ENCODE results near the gene PTPRB. TPM values are rescaled to one million over a fixed set of nuclear protein-coding genes. Genes with fewer than 3 reads are reported as not detected.

The PTPRB gene
- polyA plus RNA-seq, 3 donors = 19.2 to 22.1 (median 21.1) TPM

DNA sequence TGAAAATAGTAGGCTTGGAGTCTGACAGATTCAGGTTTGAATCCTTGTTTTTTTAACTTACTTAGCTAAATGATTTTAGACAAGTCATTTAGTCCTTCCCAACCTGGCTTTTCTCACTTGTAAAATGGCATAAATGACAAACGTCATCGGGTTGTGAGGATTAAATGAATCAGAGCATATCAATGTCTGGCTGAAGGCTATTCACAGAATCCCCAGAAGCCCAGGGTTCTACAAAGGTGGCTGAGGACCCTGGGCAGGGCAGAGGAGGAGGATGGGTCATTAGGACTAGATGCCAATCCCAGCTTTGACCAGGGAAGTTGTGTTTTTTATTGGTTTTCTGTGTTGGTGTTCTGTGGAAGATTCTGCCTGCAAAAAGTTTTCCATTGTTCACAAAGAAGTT is 7.6 kb upstream of the PTPRB start:
- DNase-seq (ENCODE audit: low read depth in 3 of 3, low spot score in 2 of 3) = no peak

DNA sequence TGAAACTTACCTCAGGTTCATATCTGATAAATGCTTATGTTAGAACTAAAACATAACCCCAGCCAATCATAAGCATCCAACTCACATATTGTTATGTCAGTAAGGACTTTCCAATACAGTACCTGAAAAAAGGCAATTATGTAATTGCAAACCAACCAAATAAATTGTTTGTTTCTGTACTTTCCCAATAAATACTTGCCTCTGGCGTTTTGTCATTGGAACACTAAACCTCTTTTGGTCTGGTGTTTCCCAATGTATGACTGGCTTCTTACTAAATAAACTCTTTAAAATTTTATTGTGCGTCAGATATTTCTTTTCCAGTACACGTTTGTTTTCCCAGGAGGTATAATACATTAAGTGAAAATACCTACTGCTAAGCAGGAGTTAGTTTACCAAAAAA is 6.7 kb upstream of the PTPRB start:
- no peak for DNase-seq (ENCODE audit: low read depth in 3 of 3, low spot score in 2 of 3)

DNA sequence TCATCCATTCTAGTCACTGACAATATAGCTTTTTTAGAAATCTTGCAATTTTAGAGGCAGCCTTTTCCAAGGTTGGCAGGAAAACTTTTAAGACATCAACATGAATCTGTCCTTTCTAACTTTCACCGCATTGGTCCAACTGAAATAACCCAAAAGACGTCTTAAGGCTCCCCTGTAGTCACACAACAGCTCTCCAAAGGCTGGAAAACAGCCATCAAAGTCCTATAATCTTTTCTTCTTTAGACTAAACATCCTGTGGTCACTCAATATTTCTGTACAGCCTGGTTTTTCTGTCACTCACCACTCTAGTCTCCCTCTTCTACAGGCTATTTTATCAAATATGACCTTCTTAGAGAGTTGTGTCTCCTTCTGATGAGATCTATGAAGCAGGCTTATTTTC is 4.5 kb upstream of the PTPRB start:
- DNase-seq (ENCODE audit: low read depth in 3 of 3, low spot score in 2 of 3) = no peak

DNA sequence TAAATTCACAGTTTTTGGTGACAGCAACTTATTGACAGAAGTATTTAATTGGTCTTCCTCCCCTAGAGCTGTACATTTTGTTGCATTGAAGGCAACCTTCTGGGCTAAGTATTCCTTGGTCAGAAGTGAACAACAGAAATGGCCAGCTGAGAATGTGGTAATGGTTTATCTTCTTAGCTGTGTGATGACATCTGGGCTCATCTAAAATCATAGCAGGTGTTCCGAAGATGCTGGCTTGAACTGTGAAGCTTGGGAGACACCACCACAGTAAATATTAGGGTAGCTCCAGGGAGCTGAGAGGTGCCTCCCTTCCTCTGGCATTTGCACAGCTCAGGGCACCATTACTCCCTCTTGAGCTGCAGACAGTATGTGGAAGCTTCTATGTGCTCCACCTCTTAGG is 3.7 kb upstream of the PTPRB start:
- DNase-seq (ENCODE audit: low read depth in 3 of 3, low spot score in 2 of 3) = no peak

DNA sequence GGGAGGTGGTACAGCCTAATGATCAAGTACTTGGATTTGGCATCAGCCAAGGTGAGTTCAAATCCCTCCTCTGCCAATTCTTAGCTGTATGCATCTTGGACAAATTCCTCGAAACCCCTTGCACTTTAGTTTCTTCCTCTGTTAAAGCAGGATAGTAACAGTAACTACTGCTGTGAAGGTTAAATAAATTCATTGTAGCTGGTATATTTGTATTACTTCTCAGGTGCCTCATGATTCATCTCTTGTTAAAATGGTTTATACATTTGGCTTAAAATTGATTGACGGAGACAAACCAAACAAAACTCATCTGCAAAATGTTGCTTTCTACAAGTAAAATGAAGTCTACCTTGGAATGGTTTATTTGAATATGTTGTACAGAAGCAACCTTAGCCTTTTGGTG is 2.3 kb upstream of the PTPRB start:
- no peak for DNase-seq (ENCODE audit: low read depth in 3 of 3, low spot score in 2 of 3)

DNA sequence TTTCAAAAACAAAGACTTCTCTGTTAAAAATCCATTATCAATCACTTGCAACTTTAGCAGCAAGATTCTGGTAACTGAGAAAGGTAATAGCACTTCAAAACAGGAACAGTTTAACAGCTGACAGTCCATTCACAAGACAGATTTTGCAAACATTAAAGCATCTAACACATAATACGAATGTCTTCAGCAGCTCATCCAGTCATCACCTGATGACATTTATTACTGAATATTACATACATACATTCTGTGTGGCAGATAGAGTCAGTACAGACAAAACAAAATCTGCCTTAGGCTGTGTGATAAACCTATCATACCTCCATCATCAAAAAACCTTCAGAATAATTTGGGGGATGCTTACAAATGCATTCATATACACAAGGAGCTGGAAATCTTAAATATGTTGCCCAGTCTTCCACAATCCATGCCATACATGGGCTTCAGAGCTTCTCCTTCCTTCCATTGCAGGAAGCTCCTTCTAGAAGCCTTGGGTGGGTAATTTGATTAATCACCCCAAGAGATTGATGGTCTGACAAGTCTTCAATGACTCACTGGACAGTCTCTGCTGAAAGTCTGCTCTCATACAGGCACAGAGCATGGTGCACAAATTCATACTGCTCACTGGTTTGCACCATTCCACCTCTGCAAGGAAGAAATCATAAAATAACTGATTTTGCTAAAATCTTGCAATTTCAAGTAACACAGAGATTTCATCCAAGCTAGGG is 1.6 kb upstream of the PTPRB start:
- no peak for DNase-seq (ENCODE audit: low read depth in 3 of 3, low spot score in 2 of 3)

DNA sequence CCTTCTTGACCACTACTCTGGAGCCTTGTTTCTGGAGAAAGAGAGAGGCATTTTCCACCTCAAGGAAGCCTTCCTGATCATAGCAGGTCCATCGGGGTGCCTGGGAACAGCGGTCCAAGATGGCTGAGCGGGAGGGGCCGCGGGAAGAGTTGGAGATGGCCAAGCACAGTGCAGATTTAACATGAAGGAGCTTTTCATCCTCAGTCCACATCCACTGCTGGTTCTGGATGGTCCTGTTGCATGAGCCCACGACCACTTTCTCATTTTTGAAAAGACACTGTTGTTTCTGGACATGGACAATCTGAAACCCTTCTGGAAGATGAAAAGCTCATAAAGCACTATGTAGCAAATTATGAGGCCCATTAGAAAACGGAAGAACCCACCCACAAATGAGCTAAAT is 1.5 kb downstream of the PTPRB start:
- no peak for DNase-seq (ENCODE audit: low read depth in 3 of 3, low spot score in 2 of 3)

DNA sequence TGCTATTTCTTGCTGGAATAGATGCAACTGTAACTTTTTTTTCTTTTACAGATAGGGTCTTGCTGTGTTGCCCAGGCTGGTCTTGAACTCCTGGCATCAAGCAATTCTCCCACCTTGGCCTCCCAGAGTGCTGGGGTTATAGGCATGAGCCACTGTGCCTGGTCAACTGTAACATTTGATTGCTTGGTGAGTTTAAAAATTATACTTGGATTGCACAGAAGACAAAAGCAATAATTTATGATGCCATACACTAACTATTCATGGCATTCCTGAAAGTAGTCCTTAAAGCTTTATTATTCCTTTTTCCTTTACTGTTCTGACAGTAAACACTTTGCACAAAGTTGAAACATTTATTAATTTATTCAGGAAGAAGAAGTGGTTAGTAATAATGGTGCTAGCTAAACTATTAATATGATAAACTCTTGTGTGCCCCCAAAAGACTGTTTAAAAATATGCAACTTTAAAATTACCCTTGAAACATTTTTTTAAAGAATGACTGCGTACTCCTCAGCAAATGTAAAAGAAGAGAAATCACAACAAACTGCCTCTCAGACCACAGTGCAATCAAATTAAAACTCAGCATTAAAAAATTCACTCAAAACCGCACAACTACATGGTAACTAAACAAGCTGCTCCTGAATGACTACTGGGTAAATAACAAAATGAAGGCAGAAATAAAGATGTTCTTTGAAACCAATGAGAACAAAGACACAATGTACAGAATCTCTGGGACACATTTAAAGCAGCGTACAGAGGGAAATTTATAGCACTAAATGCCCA is 8.3 kb downstream of the PTPRB start:
- no peak for DNase-seq (ENCODE audit: low read depth in 3 of 3, low spot score in 2 of 3)

DNA sequence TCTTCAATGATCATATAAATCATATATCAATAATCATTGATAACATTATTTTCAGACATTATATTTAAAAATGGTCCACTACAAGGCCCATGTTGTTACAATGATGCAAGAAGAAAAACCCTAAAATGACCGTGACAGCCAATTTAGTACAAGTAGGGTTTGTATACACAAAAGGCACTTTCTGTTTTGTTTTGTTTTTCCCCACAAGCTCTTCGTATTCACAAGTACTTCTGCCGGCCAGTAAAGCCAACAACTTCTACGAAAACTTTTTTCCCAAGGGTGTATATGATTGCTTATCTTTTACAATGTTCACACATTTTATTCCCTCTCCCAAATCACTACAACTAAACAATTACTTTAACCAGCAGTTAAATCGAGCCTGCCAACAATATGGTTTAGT is 9.6 kb downstream of the PTPRB start:
- no peak for DNase-seq (ENCODE audit: low read depth in 3 of 3, low spot score in 2 of 3)

DNA sequence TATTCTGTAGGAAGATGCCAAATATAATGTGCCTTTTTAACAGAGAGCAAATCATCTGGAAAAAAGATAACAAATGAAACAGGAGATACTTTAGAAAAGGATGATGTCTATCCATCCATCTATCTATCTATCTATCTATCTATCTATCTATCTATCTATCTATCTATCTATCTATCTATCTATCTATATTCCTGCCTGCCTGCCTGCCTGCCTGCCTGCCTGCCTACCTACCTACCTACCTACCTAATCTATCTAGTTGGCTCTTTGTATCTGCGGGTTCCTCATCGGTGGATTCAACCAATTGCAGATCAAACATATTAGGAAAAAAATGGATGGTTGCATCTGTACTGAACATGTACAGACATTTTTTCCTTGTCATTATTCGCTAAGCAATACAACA is 11.0 kb downstream of the PTPRB start:
- no peak for DNase-seq (ENCODE audit: low read depth in 3 of 3, low spot score in 2 of 3)

DNA sequence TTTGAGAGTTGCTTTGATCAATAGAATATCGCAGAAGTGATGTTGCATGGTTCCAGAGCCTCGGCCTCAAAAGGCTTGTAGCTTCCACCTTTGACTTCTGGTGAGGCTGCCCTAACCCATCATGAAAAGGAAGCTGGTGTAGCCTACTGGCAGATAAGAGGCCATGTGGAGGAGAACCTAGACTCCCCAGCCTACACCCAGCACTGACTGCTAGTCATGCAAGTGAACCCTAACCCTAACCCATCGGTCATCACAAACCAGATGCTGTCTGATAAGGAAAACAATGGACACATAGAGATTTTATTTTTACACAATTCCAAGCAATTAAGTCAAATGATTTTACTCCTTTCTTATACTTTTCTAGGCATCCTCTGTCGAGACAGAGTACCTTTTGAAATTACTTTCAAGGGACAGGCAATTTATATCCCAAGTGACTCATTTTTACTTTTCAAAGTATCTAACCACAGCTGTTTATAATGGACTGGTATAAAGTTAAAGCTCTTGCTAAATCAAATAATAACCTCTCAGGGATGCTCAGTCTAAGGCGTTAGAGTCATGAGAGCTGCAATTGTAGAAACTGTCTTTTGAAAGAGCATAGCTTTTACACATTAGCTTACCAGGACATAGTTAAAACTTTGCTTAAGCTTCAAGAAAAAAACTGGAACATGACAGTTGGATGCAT is 17.6 kb downstream of the PTPRB start:
- DNase-seq (ENCODE audit: low read depth in 3 of 3, low spot score in 2 of 3) = no peak

DNA sequence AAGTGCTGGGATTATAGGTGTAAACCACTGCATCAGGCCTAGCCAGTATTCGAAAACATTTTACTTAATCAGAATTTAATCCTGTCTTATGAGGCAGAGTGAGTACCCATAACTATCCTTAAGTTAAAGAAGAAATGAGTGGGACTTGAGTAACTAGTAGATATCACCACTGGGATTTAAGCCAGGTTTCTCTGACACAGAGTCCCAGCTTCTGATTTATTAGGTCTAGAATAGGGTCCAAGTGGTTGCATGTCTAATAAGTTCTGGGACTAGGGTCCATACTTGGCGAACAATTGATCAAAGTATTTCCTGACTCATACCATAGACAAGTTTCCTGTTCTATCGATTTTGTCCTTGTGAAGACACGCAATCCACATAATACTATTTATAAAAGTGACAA is 18.9 kb downstream of the PTPRB start:
- DNase-seq (ENCODE audit: low read depth in 3 of 3, low spot score in 2 of 3) = no peak

DNA sequence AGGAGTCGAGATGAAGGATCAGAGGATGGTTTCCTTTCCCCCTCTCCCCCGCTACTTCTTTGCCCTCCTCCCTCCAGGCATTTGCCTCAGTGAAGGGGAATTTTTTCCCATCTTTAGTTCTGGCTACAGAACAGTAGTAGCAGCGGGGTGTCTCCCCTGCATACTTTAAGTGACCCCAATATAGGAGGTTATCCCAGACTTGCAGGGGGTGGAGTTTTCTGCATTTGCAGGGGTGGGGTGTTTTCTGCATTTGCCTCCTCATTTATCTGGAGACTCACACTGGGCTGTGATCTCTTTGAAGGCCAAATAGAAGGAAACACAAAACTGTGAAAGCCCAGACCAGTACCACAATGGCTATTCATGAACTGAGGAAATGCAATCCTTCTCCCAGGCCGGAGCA is 19.8 kb downstream of the PTPRB start:
- DNase-seq (ENCODE audit: low read depth in 3 of 3, low spot score in 2 of 3) = no peak

DNA sequence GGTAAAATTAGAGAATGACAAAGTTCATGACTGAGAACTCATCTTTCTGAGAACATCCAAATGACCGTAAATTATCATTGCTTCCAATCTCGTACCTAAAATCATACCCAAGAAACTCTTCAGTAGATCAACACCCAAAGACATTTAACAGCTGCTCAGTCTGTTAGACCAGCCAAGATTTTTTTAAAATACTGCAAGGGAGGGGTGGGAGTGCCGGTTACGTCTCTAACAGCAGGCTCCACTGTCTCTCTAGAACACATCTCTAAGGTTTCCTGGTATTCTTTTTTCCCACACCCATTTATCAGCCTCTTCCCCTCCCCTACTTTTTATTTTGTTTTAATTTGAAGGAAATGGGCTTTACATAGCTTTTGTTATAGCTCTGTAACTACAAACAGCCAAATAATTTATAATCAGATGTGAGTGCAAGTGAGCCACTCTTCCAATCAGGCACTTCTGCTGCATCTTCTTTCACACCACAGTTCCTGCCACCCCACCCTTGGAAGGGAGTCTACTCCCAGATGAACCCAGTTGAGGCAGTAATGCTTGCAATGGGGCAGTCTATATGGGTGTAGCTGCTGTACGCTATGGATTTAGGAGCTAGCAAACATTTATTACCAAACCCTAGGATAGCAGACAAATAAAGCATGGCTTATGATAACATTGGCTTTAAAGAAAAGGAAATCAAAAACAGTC is 21.9 kb downstream of the PTPRB start:
- DNase-seq (ENCODE audit: low read depth in 3 of 3, low spot score in 2 of 3) = no peak

DNA sequence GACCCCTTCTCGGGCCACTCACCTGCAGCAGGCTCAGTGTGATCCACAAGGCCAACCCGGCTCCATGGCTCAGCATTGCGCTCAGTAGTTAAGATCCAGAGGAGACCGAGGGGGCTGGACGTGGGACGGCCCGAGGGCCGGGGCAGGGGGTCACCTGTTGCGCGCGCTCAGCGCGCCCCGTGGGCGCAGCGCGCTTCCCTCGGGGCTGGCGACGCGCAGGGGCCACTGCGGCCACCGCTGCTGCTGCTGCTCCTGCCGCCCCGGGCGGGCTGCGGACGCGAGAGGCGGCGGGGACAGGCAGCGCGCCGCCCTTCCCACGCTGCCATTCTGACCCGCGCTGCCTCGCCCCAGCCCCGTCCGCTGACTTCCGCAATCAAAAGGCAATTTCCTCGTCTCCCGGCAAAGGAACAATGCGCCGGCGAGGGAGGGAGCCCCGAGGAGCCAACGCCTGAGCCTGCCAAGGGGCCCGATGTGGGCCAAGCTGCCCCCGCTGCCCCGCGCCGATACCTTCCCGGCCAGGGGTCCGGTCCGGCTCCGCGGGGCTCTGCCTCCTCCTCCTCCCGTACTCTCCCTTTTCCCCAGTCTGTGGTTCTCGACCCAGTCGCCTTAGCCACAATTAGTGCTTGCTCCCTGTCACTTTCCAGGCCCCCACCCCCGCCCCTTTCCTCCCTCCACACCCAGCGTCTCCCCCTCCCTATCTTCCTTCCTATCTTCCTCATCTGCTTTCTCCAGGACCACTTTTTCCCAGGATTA is 27.3 kb downstream of the PTPRB start:
- DNase-seq (ENCODE audit: low read depth in 3 of 3, low spot score in 2 of 3) = peak in 1 of 3 donors; percentile 18

DNA sequence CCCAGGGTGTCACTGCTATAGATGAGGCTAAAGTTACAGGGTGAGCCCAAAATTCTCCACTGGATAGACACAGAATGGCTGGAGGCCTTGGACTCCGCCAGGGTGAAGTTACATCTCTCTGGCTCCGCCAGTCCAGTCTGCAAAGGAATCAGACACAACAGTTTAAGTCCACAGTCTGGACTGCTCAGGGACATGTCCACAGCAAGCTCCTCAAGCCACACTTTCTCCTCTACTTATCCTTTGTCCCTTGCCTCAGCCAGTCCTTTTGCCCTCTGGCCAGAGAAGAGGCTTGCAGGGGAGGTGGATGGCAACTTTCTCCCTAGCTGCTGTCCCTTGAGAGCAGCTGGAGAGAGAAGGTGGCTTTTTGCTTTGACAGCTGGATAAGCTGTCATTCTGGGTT is 28.0 kb downstream of the PTPRB start:
- no peak for DNase-seq (ENCODE audit: low read depth in 3 of 3, low spot score in 2 of 3)

DNA sequence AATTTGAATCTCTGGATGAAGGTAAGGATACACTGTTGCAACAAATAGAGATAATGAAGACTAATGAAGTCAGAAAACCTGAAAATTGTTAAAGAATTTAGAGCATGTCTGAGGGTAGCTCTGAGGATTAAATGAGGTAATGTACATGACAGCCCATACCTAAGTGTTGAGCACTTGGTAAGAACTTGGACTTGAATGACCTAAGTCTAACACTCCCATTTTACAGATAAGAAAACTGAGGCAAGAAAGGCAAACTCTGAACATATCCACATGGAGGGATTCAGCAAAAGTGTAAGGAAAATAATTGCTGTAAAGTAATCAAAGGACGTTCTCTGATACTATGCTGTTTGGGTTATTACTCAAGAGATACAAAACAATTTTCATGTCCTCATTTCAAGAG is 29.0 kb downstream of the PTPRB start:
- DNase-seq (ENCODE audit: low read depth in 3 of 3, low spot score in 2 of 3) = no peak

DNA sequence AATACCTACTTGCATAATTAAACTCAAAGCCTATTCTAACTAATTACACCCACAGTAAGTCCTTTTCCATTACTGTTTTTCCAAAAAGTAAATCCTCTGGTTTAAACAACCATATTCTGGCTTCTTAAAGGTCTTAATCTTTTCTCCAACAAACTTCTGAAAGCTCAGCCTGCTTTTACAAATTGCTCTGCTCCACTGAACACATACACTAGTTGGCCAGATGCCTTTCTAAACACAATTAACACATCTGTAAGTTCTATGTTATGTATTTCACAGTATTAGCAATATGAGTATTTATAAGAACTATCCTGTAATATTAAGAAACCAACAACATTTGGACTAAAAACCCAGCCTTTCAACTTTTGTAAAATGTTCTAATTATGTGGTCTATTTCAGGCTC is 30.1 kb downstream of the PTPRB start:
- DNase-seq (ENCODE audit: low read depth in 3 of 3, low spot score in 2 of 3) = no peak

DNA sequence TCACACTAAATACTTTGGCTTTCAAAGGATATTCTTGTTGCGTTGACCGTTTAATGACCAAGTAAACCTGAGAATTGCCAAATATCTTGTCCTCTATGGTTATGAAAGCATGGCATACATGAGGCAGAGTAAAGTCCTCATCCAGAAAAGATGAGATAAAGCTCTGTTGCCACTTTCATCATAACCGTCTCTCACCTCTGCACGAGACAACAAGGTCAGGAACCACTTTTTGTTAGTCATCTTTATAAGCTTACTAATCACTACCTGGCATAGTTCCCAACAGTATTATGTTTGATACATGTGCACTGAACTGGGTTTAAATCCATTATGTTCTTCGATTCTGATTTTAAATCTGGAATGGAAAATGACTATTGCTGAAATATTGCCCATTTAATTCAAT is 31.3 kb downstream of the PTPRB start:
- DNase-seq (ENCODE audit: low read depth in 3 of 3, low spot score in 2 of 3) = no peak

DNA sequence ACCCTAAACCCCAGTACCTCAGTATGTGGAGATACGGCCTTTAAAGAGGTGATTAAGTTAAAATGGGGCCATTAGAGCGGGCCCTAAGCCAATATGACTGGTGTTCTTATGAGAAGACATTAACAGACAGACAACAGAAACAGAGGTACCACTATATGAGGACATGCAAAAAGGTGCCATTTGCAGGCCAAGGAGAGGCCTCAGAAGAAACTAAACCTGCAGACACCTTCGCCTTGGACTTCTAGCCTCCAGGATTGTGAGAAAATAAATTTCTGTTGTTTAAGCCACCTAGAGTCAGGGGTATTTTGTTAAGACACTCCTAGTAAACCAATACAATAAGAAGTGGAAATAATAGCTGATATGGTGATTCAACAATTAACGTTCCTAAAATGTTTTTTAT is 32.6 kb downstream of the PTPRB start:
- no peak for DNase-seq (ENCODE audit: low read depth in 3 of 3, low spot score in 2 of 3)

DNA sequence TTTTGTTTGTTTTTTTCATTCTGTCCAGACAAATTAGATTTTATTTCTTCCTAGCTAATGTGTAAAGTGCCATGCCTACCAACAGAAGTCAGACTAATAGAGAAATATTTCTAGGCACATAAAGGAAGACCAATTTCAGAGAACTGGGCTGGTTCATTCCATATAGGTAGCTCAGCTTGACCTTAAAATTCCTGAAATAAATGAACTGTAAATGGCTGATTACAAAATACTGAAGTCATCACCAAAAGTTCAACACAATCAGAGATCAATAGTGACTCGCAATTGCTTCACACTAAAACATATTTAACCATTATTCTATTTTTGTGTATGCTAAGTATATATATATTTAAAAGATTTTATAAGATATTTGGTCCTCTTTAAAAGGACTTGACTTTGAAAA is 34.2 kb downstream of the PTPRB start:
- no peak for DNase-seq (ENCODE audit: low read depth in 3 of 3, low spot score in 2 of 3)
